PC-9 (cell line): ENCODE measurements around the gene ARPC1A. TPM values are rescaled to one million over a fixed set of nuclear protein-coding genes. Genes with fewer than 3 reads are reported as not detected.
A peak's percentile ranks its signal among the peaks of the same experiment; 100 is the strongest.

Experiments
- BruUV-seq: library from RNA; stranded (reverse); fragments of 400-500 nt; replicated peaks from 2 replicates; lab custom pipeline; 2021; lab: Mats Ljungman, UMichigan
- CTCF ChIA-PET: fragments of 300-600 bp; sonication (Branson Sonifier 250); formaldehyde crosslinking; loops from one replicate; lab custom pipeline; 2022; ENCODE audit warnings: antibody characterized with exemption; lab: Charles Lee
- POLR2A ChIA-PET: fragments of 300-600 bp; sonication (Branson Sonifier 250); formaldehyde crosslinking; loops from one replicate; lab custom pipeline; 2022; ENCODE audit warnings: antibody characterized with exemption; ENCODE audit not compliant: unreplicated experiment; lab: Charles Lee
- DNase-seq, 2 experiments: peaks; one replicate each; pipeline versions ENCODE4 v3.0.0 to v3.0.0-alpha.2; 2015 to 2022; ENCODE audit warnings: mixed read lengths in 1 of 2
- H2AFZ ChIP-seq: fragments of 200-600 bp; sonication (generic); 2 replicates; pipeline ENCODE4 v1.8.1; 2017; ENCODE audit warnings: antibody characterized with exemption
- H3F3A ChIP-seq: fragments of 200-600 bp; sonication (generic); 2 replicates; pipeline ENCODE4 v1.8.1; 2017; ENCODE audit warnings: antibody characterized with exemption, mild to moderate bottlenecking, low read depth; ENCODE audit not compliant: insufficient read depth
- H3K27ac ChIP-seq: fragments of 200-600 bp; sonication (generic); 2 replicates; pipeline ENCODE4 v1.6.1; 2016; ENCODE audit warnings: mixed run types
- H3K27me3 ChIP-seq: fragments of 200-600 bp; sonication (generic); 2 replicates; pipeline ENCODE4 v1.6.1; 2016; ENCODE audit warnings: low read depth, mixed run types; ENCODE audit not compliant: insufficient read depth
- H3K36me3 ChIP-seq: fragments of 200-600 bp; sonication (generic); 2 replicates; pipeline ENCODE4 v1.6.1; 2016; ENCODE audit warnings: low read depth, mixed run types
- H3K4me1 ChIP-seq: fragments of 200-600 bp; sonication (generic); replicated peaks from 2 replicates; pipeline ENCODE4 v1.6.1; 2016; ENCODE audit warnings: mixed run types; ENCODE audit not compliant: insufficient read depth
- H3K4me2 ChIP-seq: fragments of 200-600 bp; sonication (generic); 2 replicates; pipeline ENCODE4 v1.6.1; 2017; ENCODE audit warnings: mixed run types
- H3K4me3 ChIP-seq: fragments of 200-600 bp; sonication (generic); 2 replicates; pipeline ENCODE4 v1.6.1; 2016; ENCODE audit warnings: mixed run types
- H3K79me2 ChIP-seq: fragments of 200-600 bp; sonication (generic); 2 replicates; pipeline ENCODE4 v1.6.1; 2017; ENCODE audit warnings: low read depth, mixed run types
- H3K9me2 ChIP-seq: fragments of 200-600 bp; sonication (generic); 2 replicates; pipeline ENCODE4 v1.8.1; 2017; ENCODE audit warnings: mild to moderate bottlenecking; ENCODE audit not compliant: insufficient read depth
- H3K9me3 ChIP-seq: fragments of 200-600 bp; sonication (generic); 2 replicates; pipeline ENCODE4 v1.8.1; 2016; ENCODE audit warnings: low read depth; ENCODE audit not compliant: insufficient read depth
- H4K20me1 ChIP-seq: fragments of 200-600 bp; sonication (generic); 2 replicates; pipeline ENCODE4 v1.8.1; 2017; ENCODE audit not compliant: insufficient read depth
- CTCF ChIP-seq: fragments of 200-600 bp; sonication (generic); conservative IDR thresholded peaks from 2 replicates; pipeline ENCODE4 v1.6.1; 2017; ENCODE audit warnings: mixed run types, antibody characterized with exemption, mild to moderate bottlenecking, moderate library complexity
- EZH2 ChIP-seq: fragments of 200-600 bp; sonication (generic); IDR thresholded peaks from 2 replicates; pipeline ENCODE4 v1.8.0; 2017; ENCODE audit warnings: antibody characterized with exemption, low read depth
- intact Hi-C: fragments of 100-400 bp; cut with micrococcal nuclease; formaldehyde crosslinking; loops from one replicate; pipeline ENCODE4 v1.10.0; 2022; ENCODE audit not compliant: unreplicated experiment
- total RNA-seq: library from RNA; stranded (reverse); gene quantifications from 2 replicates; pipeline ENCODE4 v1.2.3, GENCODE V29; 2021

Gene ARPC1A
- total RNA-seq, 1 experiment from 2014 or later, result 305 TPM

- Histone ChIP-seq H3K4me1 (no peaks in the 10 kb centered on the region), H3K27me3 (no peaks in the 10 kb centered on the region), H3K27ac (no peak overlapping the region), H3K4me3 (no peak overlapping the region), H2AFZ (no peak overlapping the region), H3K9me2 (no peaks in the 10 kb centered on the region), H3K79me2 (no peaks in the 10 kb centered on the region), H3K36me3 (peaks cover 8% of the 10 kb centered on the region), H3F3A (peaks cover 28% of the 10 kb centered on the region; the same call in 1 of the 2 replicates), H4K20me1 (peaks cover 9% of the 10 kb centered on the region), H3K4me2 (no peak overlapping the region), H3K9me3 (no peaks in the 10 kb centered on the region)
- intact Hi-C loops, result loop anchor here (1.0 to 2.0 kb wide), 2 partner anchors 22 to 43 kb away; partner anchors contain the start of genes BUD31 and PDAP1
- TF ChIP-seq CTCF (peak; percentile 69), EZH2 (no peak)
- DNase-seq, result peak; percentile 56 to 80
- CTCF ChIA-PET, result interaction anchor here (1.0 kb wide), 1 partner anchor 21 kb away, joined by 3 read pairs; no protein-coding TSS in a partner anchor
- no TSS peak for BruUV-seq
- POLR2A ChIA-PET, result interaction anchor here (0.6 kb wide), 1 partner anchor 307 kb away, joined by 3 read pairs; no protein-coding TSS in a partner anchor
These were observed 39.8 kb downstream of the ARPC1A start for GRCh38 chr7:99365318-99366141.

GRCh38 chr7:99366646-99367045 is 40.9 kb downstream of the ARPC1A start:
- Histone ChIP-seq H3K79me2 (no peaks in the 10 kb centered on the region), H3K36me3 (peaks cover 8% of the 10 kb centered on the region), H3K9me3 (no peaks in the 10 kb centered on the region), H3F3A (peaks cover 36% of the 10 kb centered on the region), H3K9me2 (no peaks in the 10 kb centered on the region), H3K27me3 (no peaks in the 10 kb centered on the region), H4K20me1 (peaks cover 6% of the 10 kb centered on the region), H3K27ac (no peak overlapping the region), H2AFZ (no peak overlapping the region), H3K4me1 (peaks cover 5% of the 10 kb centered on the region), H3K4me2 (no peak overlapping the region), H3K4me3 (no peak overlapping the region)
- no peak for TF ChIP-seq EZH2
- no peak for TF ChIP-seq CTCF
- intact Hi-C loops, result no loop called here
- no peak for DNase-seq
- ChIA-PET POLR2A (interaction anchor here (0.6 kb wide), 1 partner anchor 9 kb away, joined by 3 read pairs; no protein-coding TSS in a partner anchor), CTCF (no interaction called here)
- BruUV-seq, result no TSS peak

- intact Hi-C loops, result no loop called here
These were observed 43.2 kb downstream of the ARPC1A start for GRCh38 chr7:99368750-99369389.

More at GRCh38 chr7:99368750-99369389, 43.2 kb downstream of the ARPC1A start:
- Histone ChIP-seq H3K4me2 (no peak overlapping the region), H3K27me3 (no peaks in the 10 kb centered on the region), H3K4me3 (no peak overlapping the region), H3K27ac (no peak overlapping the region), H3K36me3 (peaks cover 8% of the 10 kb centered on the region), H3K79me2 (no peaks in the 10 kb centered on the region), H3K4me1 (peaks cover 11% of the 10 kb centered on the region), H4K20me1 (peaks cover 6% of the 10 kb centered on the region; the same call in 1 of the 2 replicates), H3F3A (peaks cover 58% of the 10 kb centered on the region), H2AFZ (no peak overlapping the region), H3K9me3 (no peaks in the 10 kb centered on the region), H3K9me2 (no peaks in the 10 kb centered on the region)
- ChIA-PET CTCF (no interaction called here), POLR2A (interaction anchor here (0.6 kb wide), 1 partner anchor 407 kb away, joined by 3 read pairs; no protein-coding TSS in a partner anchor)
- TF ChIP-seq CTCF, result no peak
- TF ChIP-seq EZH2, result no peak
- no TSS peak for BruUV-seq
- DNase-seq, result no peak
